CD4-positive, alpha-beta T cell treated with Interleukin-1 beta for 1 hour (primary cell): ENCODE data around the gene OSBPL5.
"Not testable (repeated sequence)": the region's sequence is repeated elsewhere in the genome, so short reads cannot be mapped to it uniquely, and the experiment has no call there.

Experiments used
- DNase-seq, 2 donors: peaks; one replicate each; pipeline ENCODE4 v3.0.0-alpha.2; 2020 to 2022

OSBPL5 gene

GRCh38 chr11:3180869-3181268 is 15.8 kb upstream of the OSBPL5 start:
- no peak for DNase-seq

- no peak for DNase-seq
These were observed 13.2 kb upstream of the OSBPL5 start for GRCh38 chr11:3178349-3178748.

- no peak for DNase-seq
These were observed 12.8 kb upstream of the OSBPL5 start for GRCh38 chr11:3177931-3178330.

- DNase-seq = no peak
These were observed 11.4 kb upstream of the OSBPL5 start for GRCh38 chr11:3176487-3176886.

GRCh38 chr11:3175194-3175593 is 10.1 kb upstream of the OSBPL5 start:
- DNase-seq = no peak

- DNase-seq = no peak
These were observed 9.3 kb upstream of the OSBPL5 start for GRCh38 chr11:3174387-3174786.

- no peak for DNase-seq
These were observed 8.7 kb upstream of the OSBPL5 start for GRCh38 chr11:3173795-3174194.

- DNase-seq = no peak
These were observed 6.9 kb upstream of the OSBPL5 start for GRCh38 chr11:3171931-3172560.

GRCh38 chr11:3170756-3171650 is 5.9 kb upstream of the OSBPL5 start:
- DNase-seq = no peak

- DNase-seq = no peak
These were observed 5.1 kb upstream of the OSBPL5 start for GRCh38 chr11:3170044-3170755.

GRCh38 chr11:3169255-3170043 is 4.3 kb upstream of the OSBPL5 start:
- DNase-seq = no peak

- not testable (repeated sequence) for DNase-seq
These were observed 3.7 kb upstream of the OSBPL5 start for GRCh38 chr11:3168742-3169254.

- no peak for DNase-seq
These were observed 2.3 kb upstream of the OSBPL5 start for GRCh38 chr11:3167143-3168119.

- DNase-seq = no peak
These were observed 1.4 kb upstream of the OSBPL5 start for GRCh38 chr11:3166268-3167142.

- DNase-seq = no peak
These were observed 782 bp upstream of the OSBPL5 start for GRCh38 chr11:3165916-3166267.

- DNase-seq = no peak
These were observed 458 bp downstream of the OSBPL5 start for GRCh38 chr11:3164552-3165151.

- no peak for DNase-seq
These were observed 965 bp downstream of the OSBPL5 start for GRCh38 chr11:3164138-3164551.

GRCh38 chr11:3163241-3163981 is 1.7 kb downstream of the OSBPL5 start:
- DNase-seq = no peak
